ENCODE results near the gene GRK1. TPM values are rescaled to one million over a fixed set of nuclear protein-coding genes. Genes with fewer than 3 reads are reported as not detected.

The GRK1 gene
- total and polyA plus RNA-seq, 2 of the 8 experiments (the other 6 are each of a cell fraction or from before 2014, with no cell fraction given): 0.12 TPM; not detected in 1

DNA sequence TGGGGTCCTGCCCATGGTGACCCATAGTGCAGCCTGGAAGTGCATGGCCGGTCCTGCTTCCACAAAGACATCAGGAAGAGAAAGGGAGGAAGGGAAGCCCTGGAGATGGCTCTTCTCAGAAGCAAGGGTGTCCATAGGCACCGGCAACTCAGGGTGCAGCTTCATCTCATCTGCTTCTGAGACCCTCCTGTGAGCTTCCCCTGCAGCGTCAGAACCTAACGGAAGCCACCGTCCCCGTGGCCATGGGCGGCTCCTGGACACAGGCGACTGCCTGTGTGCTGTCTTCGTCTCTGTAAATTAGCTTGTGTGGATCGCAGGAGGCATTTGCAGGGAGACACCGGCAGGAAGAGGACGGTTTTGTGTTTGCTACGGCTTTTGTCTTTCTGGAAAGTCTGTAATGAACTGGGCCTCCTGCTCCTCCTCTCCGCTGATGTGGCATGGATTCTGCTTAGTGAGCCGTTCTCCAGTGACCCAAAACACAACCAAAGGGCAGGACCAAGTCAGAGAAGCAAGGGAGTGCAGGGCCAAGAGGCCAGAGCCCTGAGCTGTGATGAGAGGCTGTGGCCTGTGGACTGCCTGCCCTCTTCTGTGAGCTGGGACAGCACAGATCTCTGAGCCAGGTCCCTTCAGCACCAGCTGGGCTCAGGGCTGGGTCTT, 11.5 kb upstream of the GRK1 start:
- H2AK5ac ChIP-seq (ENCODE audit: low read depth, low read length): no peak overlapping the region
- no peaks in the 10 kb centered on the region for H3K79me1 ChIP-seq (ENCODE audit: low read depth, low read length)
- H2BK5ac ChIP-seq (ENCODE audit: low read depth, low read length): no peak overlapping the region
- no peak overlapping the region for H3K56ac ChIP-seq (replicated peaks; ENCODE audit: insufficient read length, low read depth, low read length)
- H4K20me1 ChIP-seq (replicated peaks in 1 of 2; ENCODE audit: control insufficient read depth in 1 of 2, insufficient read depth in 2 of 2, low read length in 2 of 2): no peaks in the 10 kb centered on the region
- no peak overlapping the region for H3K14ac ChIP-seq (ENCODE audit: insufficient read length)
- no peak overlapping the region for H2BK15ac ChIP-seq (ENCODE audit: low read length)
- H3K4ac ChIP-seq (replicated peaks; ENCODE audit: insufficient read length, low read depth, low read length): no peak overlapping the region
- H3K4me3 ChIP-seq (ENCODE audit: extremely low read depth in 1 of 4, insufficient read depth in 2 of 4, low read depth in 3 of 4, low read length in 4 of 4): no peak overlapping the region
- no peak overlapping the region for H3K27ac ChIP-seq (ENCODE audit: low read depth, low read length)
- no peaks in the 10 kb centered on the region for H3K27me3 ChIP-seq (replicated peaks in 1 of 4; ENCODE audit: control insufficient read depth in 3 of 4, extremely low read depth in 1 of 4, insufficient read depth in 3 of 4, low read length in 3 of 4)
- H3K18ac ChIP-seq (ENCODE audit: extremely low read depth, low read length): no peak overlapping the region
- H3K4me2 ChIP-seq (ENCODE audit: insufficient read depth in 1 of 2, low read depth in 2 of 2, low read length in 2 of 2): no peak overlapping the region
- no peak overlapping the region for H4K5ac ChIP-seq (ENCODE audit: insufficient read length, low read depth, low read length)
- H3K23ac ChIP-seq (ENCODE audit: insufficient read length): no peak overlapping the region
- no peaks in the 10 kb centered on the region for H3K4me1 ChIP-seq (replicated peaks in 1 of 4; ENCODE audit: control insufficient read depth in 3 of 4, insufficient read depth in 4 of 4, low read length in 3 of 4)
- no peak overlapping the region; the same call in none of the 2 replicates for H4K8ac ChIP-seq (ENCODE audit: extremely low read depth, insufficient read depth, low read length)
- WGBS, 2 experiments (ENCODE audit: extremely low coverage in 1 of 2, insufficient coverage in 1 of 2, insufficient read length in 1 of 2, insufficient replicate concordance in 2 of 2, low coverage in 1 of 2, low lambda C conversion rate in 2 of 2, missing lambda C conversion rate in 1 of 2): 94% methylated on average over 14 of the region's 15 CpGs; no CpG with 5 or more reads in 1 of the 2 experiments
- no peak overlapping the region for H3K9ac ChIP-seq (replicated peaks in 1 of 4; ENCODE audit: extremely low read depth in 1 of 4, low read depth in 3 of 4, low read length in 3 of 4)
- H4K91ac ChIP-seq (replicated peaks; ENCODE audit: insufficient read length, low read length): no peak overlapping the region
- FAIRE-seq (no peak), DNase-seq (ENCODE audit: low read depth in 1 of 2, low spot score in 2 of 2) (no peak)
- no peak overlapping the region for H2BK20ac ChIP-seq (ENCODE audit: low read length)
- TF ChIP-seq, protein P1, sequence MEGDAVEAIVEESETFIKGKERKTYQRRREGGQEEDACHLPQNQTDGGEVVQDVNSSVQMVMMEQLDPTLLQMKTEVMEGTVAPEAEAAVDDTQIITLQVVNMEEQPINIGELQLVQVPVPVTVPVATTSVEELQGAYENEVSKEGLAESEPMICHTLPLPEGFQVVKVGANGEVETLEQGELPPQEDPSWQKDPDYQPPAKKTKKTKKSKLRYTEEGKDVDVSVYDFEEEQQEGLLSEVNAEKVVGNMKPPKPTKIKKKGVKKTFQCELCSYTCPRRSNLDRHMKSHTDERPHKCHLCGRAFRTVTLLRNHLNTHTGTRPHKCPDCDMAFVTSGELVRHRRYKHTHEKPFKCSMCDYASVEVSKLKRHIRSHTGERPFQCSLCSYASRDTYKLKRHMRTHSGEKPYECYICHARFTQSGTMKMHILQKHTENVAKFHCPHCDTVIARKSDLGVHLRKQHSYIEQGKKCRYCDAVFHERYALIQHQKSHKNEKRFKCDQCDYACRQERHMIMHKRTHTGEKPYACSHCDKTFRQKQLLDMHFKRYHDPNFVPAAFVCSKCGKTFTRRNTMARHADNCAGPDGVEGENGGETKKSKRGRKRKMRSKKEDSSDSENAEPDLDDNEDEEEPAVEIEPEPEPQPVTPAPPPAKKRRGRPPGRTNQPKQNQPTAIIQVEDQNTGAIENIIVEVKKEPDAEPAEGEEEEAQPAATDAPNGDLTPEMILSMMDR (IDR thresholded peaks at IDR 0.05; ENCODE audit: control extremely low read depth in 1 of 3, insufficient read depth in 1 of 3, low read depth in 1 of 3, low read length in 3 of 3): no peak
- TF ChIP-seq HDAC6 (IDR thresholded peaks at IDR 0.05; ENCODE audit: low read depth, low read length) (no peak), PHF8 (conservative IDR thresholded peaks at IDR 0.05; ENCODE audit: low read depth, low read length) (no peak)
- H3K23me2 ChIP-seq (ENCODE audit: low read depth, low read length): no peaks in the 10 kb centered on the region
- no peaks in the 10 kb centered on the region for H3K36me3 ChIP-seq (ENCODE audit: control insufficient read depth in 2 of 4, insufficient read depth in 4 of 4, low read length in 3 of 4)
- H2BK12ac ChIP-seq (ENCODE audit: low read depth, low read length): no peak overlapping the region
- H3K79me2 ChIP-seq (ENCODE audit: control insufficient read depth in 1 of 2, insufficient read depth in 2 of 2, low read length in 2 of 2): no peaks in the 10 kb centered on the region
- ChIA-PET POLR2A (ENCODE audit: partially characterized antibody) (interaction anchor here (1.3 to 1.8 kb wide), 2 partner anchors 9 to 12 kb away, joined by 3 to 4 read pairs; no protein-coding TSS in a partner anchor), CTCF (ENCODE audit: partially characterized antibody) (interaction anchor here (1.1 to 1.5 kb wide), 3 partner anchors 9 to 204 kb away, joined by 3 to 6 read pairs (median 3); no protein-coding TSS in a partner anchor)
- H3K9me3 ChIP-seq (ENCODE audit: insufficient read depth in 2 of 2, low read depth in 1 of 2, low read length in 1 of 2): no peaks in the 10 kb centered on the region
- no peak overlapping the region for H2BK120ac ChIP-seq (replicated peaks; ENCODE audit: low read depth, low read length)
- H2AFZ ChIP-seq (ENCODE audit: low read length): no peak overlapping the region
